Measurements from ENCODE around the gene ZNF230. TPM values are rescaled to one million over a fixed set of nuclear protein-coding genes. Genes with fewer than 3 reads are reported as not detected.

Gene ZNF230
- total RNA-seq, 2 experiments from 2014 or later, result 4.4 to 5.0 TPM

DNA sequence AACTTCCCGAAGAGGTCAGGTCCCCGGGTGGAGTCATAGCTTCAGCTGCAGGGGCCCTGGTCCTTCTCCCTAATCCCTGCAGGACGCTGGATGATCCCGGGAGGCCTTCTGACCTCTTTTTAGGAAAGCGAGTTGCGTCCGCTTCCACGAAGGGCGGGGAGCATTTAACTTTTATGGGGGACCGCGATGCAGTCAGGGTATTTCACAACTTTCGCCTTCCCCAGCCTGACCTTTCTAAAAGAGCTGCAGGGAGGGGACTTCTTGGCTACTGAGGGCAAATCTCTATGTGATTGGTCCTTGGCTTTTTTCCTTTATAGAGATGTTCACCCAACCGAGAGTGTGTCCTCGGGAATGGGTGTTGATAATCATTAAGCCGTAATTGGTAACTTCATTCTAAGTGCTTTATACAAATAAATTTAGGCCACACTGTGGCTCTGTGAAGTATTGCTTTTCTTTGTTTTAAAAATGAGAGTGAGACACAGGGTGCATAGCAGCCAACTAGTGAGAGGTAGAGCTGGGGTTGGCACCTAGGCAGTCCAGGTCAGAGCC, 778 bp downstream of the ZNF230 start:
- Mint-ChIP-seq H3K9me3 (ENCODE audit: insufficient read depth) (peaks cover 28% of the 10 kb centered on the region), H3K27ac (peak overlapping the region; percentile 96), H3K27me3 (ENCODE audit: low read depth) (no peaks in the 10 kb centered on the region), H3K4me3 (peak overlapping the region; percentile 96), H3K4me1 (ENCODE audit: low read depth) (peaks cover 16% of the 10 kb centered on the region), H3K36me3 (ENCODE audit: low read depth) (peaks cover 32% of the 10 kb centered on the region)
- peak; percentile 50 for ATAC-seq
- DNase-seq, result peak; percentile 35
- ChIA-PET CTCF (interaction anchor here (1.2 to 1.4 kb wide), 2 partner anchors 15 to 52 kb away, joined by 3 to 6 read pairs; partner anchors contain the start of gene ZNF221), POLR2A (interaction anchor here (0.6 to 1.8 kb wide), 5 partner anchors 12 to 152 kb away, joined by 3 to 6 read pairs (median 3); partner anchors contain the start of genes ZNF224 and ZNF45)

DNA sequence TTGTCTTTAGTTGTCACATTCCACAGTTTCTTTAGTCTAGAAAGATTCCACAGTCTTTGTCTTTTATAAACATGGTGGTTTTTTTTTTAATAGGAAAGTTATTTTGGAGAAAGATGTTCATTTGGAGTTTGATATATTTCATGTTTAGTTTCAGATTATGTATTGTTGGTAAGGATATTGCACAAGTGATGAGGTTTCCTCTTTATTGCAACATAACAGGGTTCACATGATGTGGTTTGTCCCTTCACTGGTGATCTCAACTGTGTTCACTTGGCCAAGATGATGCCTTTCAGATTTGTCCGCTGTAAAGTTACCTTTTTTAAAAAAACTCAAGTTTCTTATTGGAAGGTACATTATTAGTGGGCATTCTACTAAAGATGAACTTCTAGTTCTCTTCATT, 3.2 kb downstream of the ZNF230 start:
- ChIA-PET CTCF (no interaction called here), POLR2A (no interaction called here)
- DNase-seq, result no peak
- peaks cover 41% of the 10 kb centered on the region for H3K9me3 Mint-ChIP-seq (ENCODE audit: insufficient read depth)
- H3K27ac Mint-ChIP-seq, result no peak overlapping the region
- H3K4me3 Mint-ChIP-seq, result no peak overlapping the region
- no peaks in the 10 kb centered on the region for H3K27me3 Mint-ChIP-seq (ENCODE audit: low read depth)
- peaks cover 16% of the 10 kb centered on the region for H3K4me1 Mint-ChIP-seq (ENCODE audit: low read depth)
- ATAC-seq, result no peak
- H3K36me3 Mint-ChIP-seq (ENCODE audit: low read depth), result peaks cover 55% of the 10 kb centered on the region

DNA sequence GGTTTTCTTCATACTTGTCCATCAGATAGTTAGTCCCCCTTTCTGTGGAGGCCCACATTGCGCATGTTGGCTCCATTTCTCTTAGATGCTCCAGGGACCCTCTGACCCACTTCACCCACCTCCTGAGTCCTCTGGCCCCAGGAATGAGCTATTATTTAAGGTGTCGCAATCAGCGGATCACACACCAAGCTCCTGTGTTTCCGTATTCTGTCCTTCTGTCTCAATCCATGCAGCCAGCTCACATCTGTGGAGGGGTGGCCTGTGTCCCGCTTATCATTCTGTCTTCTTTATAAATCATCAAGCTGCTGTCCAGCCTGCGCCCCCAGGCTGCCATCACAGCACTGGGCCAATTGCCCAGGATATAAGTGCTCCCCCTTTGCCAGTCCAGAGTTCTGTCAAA, 4.7 kb downstream of the ZNF230 start:
- no peak for ATAC-seq
- CTCF ChIA-PET, result no interaction called here
- no peaks in the 10 kb centered on the region for H3K27me3 Mint-ChIP-seq (ENCODE audit: low read depth)
- no peak for DNase-seq
- no peak overlapping the region for H3K4me3 Mint-ChIP-seq
- H3K9me3 Mint-ChIP-seq (ENCODE audit: insufficient read depth), result peaks cover 51% of the 10 kb centered on the region
- peaks cover 67% of the 10 kb centered on the region for H3K36me3 Mint-ChIP-seq (ENCODE audit: low read depth)
- no peak overlapping the region for H3K27ac Mint-ChIP-seq
- POLR2A ChIA-PET, result no interaction called here
- H3K4me1 Mint-ChIP-seq (ENCODE audit: low read depth), result peaks cover 9% of the 10 kb centered on the region

DNA sequence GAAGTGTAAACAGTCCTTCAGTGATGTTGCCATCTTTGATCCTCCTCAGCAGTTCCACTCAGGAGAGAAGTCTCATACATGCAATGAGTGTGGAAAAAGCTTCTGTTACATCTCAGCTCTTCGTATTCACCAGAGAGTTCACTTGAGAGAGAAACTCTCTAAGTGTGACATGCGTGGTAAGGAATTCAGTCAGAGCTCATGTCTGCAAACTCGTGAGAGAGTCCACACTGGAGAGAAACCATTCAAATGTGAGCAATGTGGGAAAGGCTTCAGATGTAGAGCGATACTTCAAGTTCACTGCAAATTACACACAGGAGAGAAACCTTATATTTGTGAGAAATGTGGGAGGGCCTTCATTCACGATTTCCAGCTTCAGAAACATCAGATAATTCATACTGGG, 7.7 kb downstream of the ZNF230 start:
- Mint-ChIP-seq H3K27me3 (ENCODE audit: low read depth) (no peaks in the 10 kb centered on the region), H3K27ac (no peak overlapping the region), H3K4me1 (ENCODE audit: low read depth) (no peaks in the 10 kb centered on the region), H3K9me3 (ENCODE audit: insufficient read depth) (peaks cover 78% of the 10 kb centered on the region), H3K4me3 (no peak overlapping the region), H3K36me3 (ENCODE audit: low read depth) (peaks cover 70% of the 10 kb centered on the region)
- ChIA-PET CTCF (no interaction called here), POLR2A (no interaction called here)
- ATAC-seq, result no peak
- DNase-seq, result no peak

DNA sequence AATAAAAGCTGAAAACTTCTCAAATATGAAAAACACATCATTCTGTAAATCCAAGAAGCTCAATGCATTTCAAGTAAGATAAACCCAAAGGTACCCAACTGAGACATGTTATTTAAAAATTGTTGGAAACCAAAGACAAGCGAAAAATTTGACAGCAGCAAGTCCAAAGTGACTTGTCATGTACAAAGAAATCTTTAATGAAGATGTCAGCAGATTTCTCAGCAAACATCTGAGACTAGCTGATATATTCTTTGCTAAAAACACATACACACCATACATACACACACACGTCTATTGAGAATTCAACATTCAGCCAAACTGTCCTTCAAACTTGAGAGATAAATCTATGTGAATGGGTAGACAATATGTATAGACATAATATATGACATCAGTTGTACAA, 16.7 kb downstream of the ZNF230 start:
- CTCF ChIA-PET, result no interaction called here
- no peaks in the 10 kb centered on the region for H3K36me3 Mint-ChIP-seq (ENCODE audit: low read depth)
- peaks cover 2% of the 10 kb centered on the region for H3K27me3 Mint-ChIP-seq (ENCODE audit: low read depth)
- POLR2A ChIA-PET, result no interaction called here
- peaks cover 24% of the 10 kb centered on the region for H3K9me3 Mint-ChIP-seq (ENCODE audit: insufficient read depth)
- H3K27ac Mint-ChIP-seq, result no peak overlapping the region
- no peaks in the 10 kb centered on the region for H3K4me1 Mint-ChIP-seq (ENCODE audit: low read depth)
- no peak for ATAC-seq
- DNase-seq, result no peak
- H3K4me3 Mint-ChIP-seq, result no peak overlapping the region

DNA sequence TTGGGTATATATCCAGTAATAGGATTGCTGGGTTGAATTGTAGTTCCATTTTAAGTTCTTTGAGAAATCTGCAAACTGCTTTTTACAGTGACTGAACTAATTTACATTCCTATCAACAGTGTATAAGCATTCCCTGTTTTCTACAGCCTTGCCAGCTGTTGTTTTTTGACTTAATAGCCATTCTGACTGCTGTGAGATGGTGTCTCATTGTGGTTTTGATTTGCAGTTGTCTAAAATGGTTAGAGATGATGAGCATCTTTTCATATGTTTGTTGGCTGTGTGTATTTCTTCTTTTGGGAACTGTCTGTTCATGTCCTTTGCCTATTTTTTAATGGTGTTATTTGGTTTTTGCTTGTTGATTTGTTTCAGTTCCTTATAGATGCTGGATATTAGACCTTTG, 18.5 kb downstream of the ZNF230 start:
- POLR2A ChIA-PET, result no interaction called here
- Mint-ChIP-seq H3K27ac (no peak overlapping the region), H3K4me1 (ENCODE audit: low read depth) (peaks cover 17% of the 10 kb centered on the region), H3K9me3 (ENCODE audit: insufficient read depth) (peaks cover 14% of the 10 kb centered on the region), H3K4me3 (no peak overlapping the region), H3K36me3 (ENCODE audit: low read depth) (peaks cover 13% of the 10 kb centered on the region), H3K27me3 (ENCODE audit: low read depth) (peaks cover 2% of the 10 kb centered on the region)
- CTCF ChIA-PET, result no interaction called here
- ATAC-seq (no peak), DNase-seq (no peak)

DNA sequence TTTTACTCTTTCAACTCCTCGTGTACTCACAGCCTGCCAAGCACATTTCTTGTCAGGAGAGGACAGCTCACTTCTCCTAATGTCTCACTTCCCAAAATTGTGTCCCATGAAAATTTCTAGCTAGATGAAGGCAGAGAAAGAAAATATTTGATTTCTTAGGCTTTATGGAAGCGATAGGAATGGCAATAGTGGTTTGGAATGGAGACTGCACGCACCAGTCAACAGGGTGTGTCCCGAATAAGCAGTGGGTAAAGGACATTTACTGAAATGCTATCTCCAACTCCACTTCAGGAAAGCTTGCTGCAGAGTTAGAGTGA, 22.1 kb downstream of the ZNF230 start:
- CTCF ChIA-PET, result interaction anchor here (1.8 kb wide), 1 partner anchor 70 kb away, joined by 6 read pairs; no protein-coding TSS in a partner anchor
- POLR2A ChIA-PET, result no interaction called here
- no peak for ATAC-seq

DNA sequence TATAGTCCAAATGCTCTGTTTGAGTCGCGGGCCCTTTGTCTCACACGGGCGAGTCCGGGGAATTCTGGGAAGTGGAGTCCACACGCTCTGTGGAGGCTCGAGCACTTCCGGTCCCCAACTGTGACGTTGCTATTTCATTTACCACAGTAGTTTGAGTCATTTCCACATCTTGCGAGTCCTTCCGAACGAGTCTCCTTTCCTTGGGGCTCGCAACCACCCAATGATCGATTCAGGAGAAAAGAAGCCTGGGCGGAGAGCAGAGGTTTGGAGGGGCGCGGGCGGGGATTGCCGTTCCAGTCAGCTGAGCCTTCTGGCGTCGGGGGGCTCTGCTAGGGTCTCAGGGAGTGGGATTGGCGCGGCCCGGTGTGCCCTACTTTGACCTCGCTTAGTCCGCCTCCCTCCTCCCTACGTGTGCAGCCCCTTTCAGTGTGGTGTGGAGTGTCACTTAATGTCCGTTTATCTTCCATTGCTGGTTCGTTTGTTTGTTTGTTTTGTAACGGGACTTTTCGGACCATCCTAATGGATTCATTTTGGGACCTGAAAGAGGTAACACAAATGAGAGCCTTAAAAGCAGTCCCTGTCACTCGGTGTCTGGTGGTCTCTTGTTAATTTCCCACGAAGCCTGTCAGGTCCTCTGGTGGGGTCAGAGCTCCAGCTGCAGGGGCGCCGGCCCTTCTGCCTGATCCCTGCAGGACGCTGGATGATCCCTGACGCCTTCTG, 22.6 kb downstream of the ZNF230 start, which contains the start of gene ZNF222:
ZNF222 (plus strand) TSS at position 163 of the 720 bp plus-strand sequence; CDS start at position 221, 58 bp downstream.
- Mint-ChIP-seq H3K27me3 (ENCODE audit: low read depth) (peaks cover 2% of the 10 kb centered on the region), H3K36me3 (ENCODE audit: low read depth) (peaks cover 51% of the 10 kb centered on the region), H3K4me1 (ENCODE audit: low read depth) (peaks cover 17% of the 10 kb centered on the region), H3K9me3 (ENCODE audit: insufficient read depth) (peaks cover 26% of the 10 kb centered on the region), H3K4me3 (peak within 1 kb of the TSS; percentile 99), H3K27ac (peak within 1 kb of the TSS; percentile 93)
- ChIA-PET POLR2A (interaction anchor here (1.0 kb wide), 1 partner anchor 89 kb away, joined by 3 read pairs; no protein-coding TSS in a partner anchor), CTCF (interaction anchor here (1.8 kb wide), 1 partner anchor 70 kb away, joined by 6 read pairs; no protein-coding TSS in a partner anchor)
- ATAC-seq (peak; percentile 98), DNase-seq (peak; percentile 90)

More for the DNA sequence above, 22.1 kb downstream of the ZNF230 start:
- H3K27me3 Mint-ChIP-seq (ENCODE audit: low read depth), result peaks cover 2% of the 10 kb centered on the region
- DNase-seq, result no peak
- H3K4me1 Mint-ChIP-seq (ENCODE audit: low read depth), result peaks cover 17% of the 10 kb centered on the region
- H3K36me3 Mint-ChIP-seq (ENCODE audit: low read depth), result peaks cover 46% of the 10 kb centered on the region
- peak overlapping the region; percentile 99 for H3K4me3 Mint-ChIP-seq
- H3K27ac Mint-ChIP-seq, result peak overlapping the region; percentile 93
- H3K9me3 Mint-ChIP-seq (ENCODE audit: insufficient read depth), result peaks cover 26% of the 10 kb centered on the region

DNA sequence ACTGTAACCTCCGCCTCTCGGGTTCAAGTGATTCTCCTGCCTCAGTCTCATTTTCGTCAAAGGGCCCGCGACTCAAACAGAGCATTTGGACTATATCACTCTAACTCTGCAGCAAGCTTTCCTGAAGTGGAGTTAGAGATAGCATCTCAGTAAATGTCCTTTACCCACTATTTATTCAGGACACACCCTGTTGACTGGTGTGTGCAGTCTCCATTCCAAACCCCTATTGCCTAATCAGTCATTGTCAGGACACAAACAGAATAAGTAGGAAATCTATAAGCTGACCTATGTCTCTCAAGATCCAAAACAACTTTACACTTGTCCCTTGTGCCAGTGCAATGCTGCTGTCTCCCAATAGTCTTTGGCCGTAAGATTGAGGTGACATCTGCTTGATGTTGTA, 23.9 kb downstream of the ZNF230 start:
- DNase-seq (no peak), ATAC-seq (no peak)
- Mint-ChIP-seq H3K27me3 (ENCODE audit: low read depth) (peaks cover 2% of the 10 kb centered on the region), H3K9me3 (ENCODE audit: insufficient read depth) (peaks cover 26% of the 10 kb centered on the region), H3K4me3 (no peak overlapping the region), H3K27ac (no peak overlapping the region), H3K36me3 (ENCODE audit: low read depth) (peaks cover 64% of the 10 kb centered on the region), H3K4me1 (ENCODE audit: low read depth) (peaks cover 17% of the 10 kb centered on the region)
- CTCF ChIA-PET, result no interaction called here
- POLR2A ChIA-PET, result interaction anchor here (0.7 kb wide), 1 partner anchor 32 kb away, joined by 3 read pairs; no protein-coding TSS in a partner anchor

DNA sequence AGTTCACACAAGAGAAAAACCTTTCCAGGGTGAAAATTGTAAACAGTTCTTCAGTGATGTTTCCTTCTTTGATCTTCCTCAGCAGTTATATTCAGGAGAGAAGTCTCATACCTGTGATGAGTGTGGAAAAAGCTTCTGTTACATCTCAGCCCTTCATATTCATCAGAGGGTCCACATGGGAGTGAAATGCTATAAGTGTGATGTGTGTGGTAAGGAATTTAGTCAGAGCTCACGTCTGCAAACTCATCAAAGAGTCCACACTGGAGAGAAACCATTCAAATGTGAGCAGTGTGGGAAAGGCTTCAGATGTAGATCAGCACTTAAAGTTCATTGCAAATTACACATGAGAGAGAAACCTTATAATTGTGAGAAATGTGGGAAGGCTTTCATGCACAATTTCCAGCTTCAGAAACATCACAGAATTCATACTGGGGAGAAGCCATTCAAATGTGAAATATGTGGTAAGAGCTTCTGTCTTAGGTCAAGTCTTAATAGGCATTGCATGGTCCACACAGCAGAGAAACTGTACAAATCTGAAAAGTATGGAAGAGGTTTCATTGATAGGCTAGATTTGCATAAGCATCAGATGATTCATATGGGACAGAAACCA, 29.3 kb downstream of the ZNF230 start:
- no peaks in the 10 kb centered on the region for H3K4me1 Mint-ChIP-seq (ENCODE audit: low read depth)
- no peak for ATAC-seq
- ChIA-PET CTCF (no interaction called here), POLR2A (no interaction called here)
- H3K36me3 Mint-ChIP-seq (ENCODE audit: low read depth), result peaks cover 57% of the 10 kb centered on the region
- H3K27ac Mint-ChIP-seq, result no peak overlapping the region
- no peaks in the 10 kb centered on the region for H3K27me3 Mint-ChIP-seq (ENCODE audit: low read depth)
- DNase-seq, result no peak
- no peak overlapping the region for H3K4me3 Mint-ChIP-seq
- H3K9me3 Mint-ChIP-seq (ENCODE audit: insufficient read depth), result peaks cover 51% of the 10 kb centered on the region

DNA sequence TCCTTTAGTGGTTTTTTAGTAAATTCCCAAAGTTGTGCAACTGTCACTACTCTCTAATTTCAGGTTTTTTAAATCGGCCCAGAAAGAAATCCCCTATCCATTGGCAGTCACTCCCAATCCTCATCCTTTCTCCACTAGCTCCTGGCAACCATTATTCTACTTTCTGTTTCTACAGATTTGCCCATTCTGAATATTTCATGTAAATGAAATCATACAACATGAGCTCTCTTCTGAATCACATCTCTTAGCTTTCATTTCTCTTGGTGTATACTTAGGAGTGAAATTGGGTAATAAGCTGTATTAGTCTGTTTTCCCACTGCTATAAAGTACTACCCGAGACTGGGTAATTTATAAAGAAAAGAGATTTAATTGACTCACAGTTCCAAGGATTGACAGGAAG, 39.4 kb downstream of the ZNF230 start:
- Mint-ChIP-seq H3K4me3 (no peak overlapping the region), H3K27ac (no peak overlapping the region), H3K9me3 (ENCODE audit: insufficient read depth) (peaks cover 19% of the 10 kb centered on the region), H3K36me3 (ENCODE audit: low read depth) (no peaks in the 10 kb centered on the region), H3K4me1 (ENCODE audit: low read depth) (no peaks in the 10 kb centered on the region), H3K27me3 (ENCODE audit: low read depth) (peaks cover 5% of the 10 kb centered on the region)
- ChIA-PET CTCF (no interaction called here), POLR2A (no interaction called here)
- DNase-seq (no peak), ATAC-seq (no peak)

Measured in activated CD8-positive, alpha-beta T cell treated with anti-CD3 and anti-CD28 coated beads, Interleukin-2, amount 10 ng/mL, durations not matched to agents 7 days and 5 days (primary cell).